HG02642 (cell line): Measurements from ENCODE around the gene KDM5C.

Experiments
- ATAC-seq: cut with Tn5 transposase; IDR thresholded peaks from one replicate; pipeline ENCODE4 v1.9.1; 2021; ENCODE audit warnings: mild to moderate bottlenecking; ENCODE audit not compliant: unreplicated experiment, poor library complexity

The KDM5C gene

DNA sequence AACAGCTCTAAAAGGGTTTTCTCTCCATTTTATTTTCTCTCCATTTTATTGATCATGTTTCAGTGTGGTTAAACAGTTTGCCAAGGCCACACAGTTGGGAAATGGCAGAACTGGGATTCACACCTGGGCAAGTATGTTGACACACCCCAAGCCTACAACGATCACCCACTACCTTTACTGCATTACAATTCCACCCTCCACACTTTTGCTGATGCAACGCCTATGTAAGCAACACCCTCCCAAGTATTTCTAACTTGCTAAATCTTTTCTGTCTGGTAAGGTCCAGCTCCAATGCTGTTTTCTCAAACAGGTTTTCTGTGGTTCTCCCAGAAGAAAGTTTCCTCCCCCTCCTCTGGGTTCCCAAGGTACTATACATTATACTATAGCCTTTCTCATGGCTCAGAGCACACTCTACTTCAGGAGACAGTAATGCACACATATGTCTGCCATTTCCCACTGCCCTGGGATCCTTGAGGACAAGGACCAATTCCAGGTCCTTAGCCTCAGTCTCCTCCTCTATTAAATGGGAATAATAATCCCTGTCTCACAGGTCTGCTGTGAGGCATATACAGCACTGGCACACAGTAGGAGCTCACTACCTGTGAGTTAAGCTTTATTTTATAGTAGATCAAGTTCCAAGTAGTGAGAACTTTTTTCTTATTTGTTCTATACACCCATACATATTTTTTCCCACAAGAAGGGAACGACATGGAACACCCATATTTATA, 28.4 kb upstream of the KDM5C start:
- ATAC-seq = no peak

DNA sequence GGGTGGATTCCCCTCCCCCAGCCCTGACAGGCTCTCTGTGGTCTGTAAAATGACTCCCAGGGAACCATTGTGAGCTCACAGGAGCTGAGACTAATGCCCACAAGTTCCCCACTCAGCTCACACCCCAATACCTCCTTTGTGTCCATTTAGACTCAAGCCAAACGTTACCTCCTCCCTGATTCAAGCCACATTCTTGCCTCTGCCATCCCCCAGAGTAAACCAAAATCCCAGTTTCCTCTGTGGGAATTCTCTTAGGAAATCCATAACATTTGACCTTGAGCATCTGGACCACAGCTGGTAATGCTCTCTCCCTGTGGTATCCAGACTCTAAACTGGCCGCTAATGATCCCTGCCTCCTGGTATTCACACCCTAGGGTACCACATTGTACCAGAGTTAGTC, 26.3 kb upstream of the KDM5C start:
- ATAC-seq = no peak

DNA sequence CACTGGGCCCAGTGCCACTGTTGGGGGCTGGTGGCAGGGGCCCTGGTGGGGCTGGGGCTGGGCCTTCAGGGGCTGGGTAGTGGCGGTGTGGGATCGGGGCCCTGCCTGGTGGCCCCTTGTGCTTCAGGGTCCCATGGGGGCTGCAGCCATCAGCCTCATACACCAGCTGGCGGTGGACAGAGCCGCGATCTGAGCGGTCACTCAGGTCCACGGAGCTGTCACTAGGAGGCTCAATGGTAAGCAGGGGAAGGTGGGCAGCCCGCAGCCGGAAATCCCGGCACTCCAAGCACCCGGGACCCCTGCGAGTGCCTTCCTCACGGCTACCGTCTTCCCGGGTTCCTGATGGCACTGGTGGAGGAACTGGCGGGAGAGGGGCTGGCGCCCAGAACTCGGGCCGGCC, 25.5 kb upstream of the KDM5C start:
- no peak for ATAC-seq

DNA sequence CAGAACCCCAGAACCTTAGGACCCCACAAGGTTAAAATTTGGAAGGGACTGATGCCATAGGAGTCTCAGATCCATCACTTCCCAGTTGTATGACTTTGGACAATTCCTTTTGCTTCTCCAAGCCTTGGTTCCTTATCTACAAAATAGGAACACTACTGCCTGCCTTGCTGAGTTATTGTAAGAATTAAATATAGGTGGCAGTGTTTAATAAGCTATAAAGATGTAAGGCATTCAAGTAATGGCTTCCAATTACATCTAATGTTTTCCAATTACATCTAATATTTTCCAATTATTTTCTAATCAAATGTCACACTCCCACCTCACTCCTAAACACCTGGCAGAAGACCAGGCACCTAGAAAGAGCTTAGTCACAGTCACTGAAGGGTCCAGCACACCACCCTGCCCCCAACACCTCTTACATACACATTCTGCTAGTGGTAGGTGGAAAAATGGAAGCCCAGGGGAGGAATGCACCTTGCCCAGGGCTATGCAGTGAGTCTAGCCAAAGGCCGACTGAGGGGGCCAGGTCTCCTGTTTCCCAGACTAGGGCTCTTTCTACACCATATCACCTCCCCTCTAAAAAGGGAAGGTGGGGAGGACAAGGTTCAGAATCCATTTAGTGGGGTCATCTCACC, 24.5 kb upstream of the KDM5C start:
- ATAC-seq = no peak

DNA sequence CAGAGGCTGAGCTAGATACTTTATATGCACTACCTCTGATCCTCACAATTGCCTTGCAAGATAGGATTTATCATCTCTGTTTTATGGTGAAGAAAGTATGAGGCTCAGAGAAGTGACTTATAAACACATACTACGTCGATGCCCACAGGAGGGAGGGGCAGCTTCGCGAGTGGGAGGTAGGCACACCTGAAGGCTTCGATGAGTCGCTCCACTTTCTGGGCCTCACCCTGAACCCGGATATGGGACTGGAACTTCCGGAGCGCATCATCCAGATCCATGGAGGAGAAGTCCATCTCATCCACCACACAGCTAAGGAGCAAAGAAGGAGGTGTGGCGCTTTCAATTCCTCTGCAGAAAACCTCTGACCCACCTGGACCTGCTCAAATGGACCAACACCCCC, 22.9 kb upstream of the KDM5C start:
- no peak for ATAC-seq

DNA sequence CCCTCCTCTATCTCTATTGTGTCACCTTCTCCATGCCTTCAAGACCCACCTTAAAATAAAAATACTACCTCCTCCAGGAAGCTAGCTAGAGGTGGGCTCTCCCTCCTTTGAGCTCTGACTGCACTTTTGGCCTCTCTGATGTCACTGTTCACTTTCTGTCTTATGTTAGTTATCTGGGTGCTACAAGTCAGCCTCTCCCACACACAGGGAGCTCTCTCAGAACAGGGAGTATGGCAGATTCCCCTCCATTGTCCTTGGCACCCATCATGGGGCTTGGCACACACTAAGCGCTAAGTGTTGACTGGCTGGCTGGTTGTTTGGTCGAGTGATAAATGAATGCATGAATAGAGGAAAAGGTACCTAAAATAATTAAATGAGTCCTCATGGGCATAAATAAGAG, 21.2 kb upstream of the KDM5C start:
- no peak for ATAC-seq

DNA sequence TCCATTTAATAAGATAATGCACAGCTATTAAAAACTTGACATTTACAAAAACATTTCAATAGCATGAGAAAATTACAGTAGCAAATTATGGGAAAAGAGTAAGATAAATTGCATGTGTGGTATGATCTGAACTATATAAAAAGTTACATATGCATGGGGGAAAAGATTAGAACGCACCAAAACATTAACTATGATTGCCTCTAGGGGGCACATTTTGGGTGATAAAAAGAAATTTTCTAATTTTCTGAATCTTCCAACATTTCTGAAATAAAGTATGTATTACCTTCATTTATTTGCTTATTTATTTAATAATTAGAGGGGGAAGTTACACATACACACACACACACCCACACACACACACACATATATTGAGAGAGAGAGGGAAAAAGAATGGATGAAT, 19.6 kb upstream of the KDM5C start:
- ATAC-seq = no peak

DNA sequence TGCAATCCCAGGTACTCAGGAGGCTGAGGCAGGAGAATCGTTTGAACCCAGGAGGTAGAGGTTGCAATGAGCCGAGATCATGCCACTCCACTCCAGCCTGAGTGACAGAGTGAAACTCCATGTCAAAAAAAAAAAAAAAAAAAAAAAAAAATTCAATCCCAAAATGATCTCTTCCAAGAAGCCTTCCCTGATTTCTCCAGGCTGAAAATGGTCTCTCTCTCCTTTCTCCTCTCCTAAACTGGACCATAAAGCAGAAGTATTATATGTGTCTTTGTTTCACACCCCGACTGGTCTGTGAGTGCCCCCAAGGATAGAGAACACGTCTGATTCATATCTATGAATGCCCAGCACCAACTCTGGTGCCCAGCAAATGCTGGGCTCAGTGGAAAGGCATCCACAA, 17.3 kb upstream of the KDM5C start:
- no peak for ATAC-seq

DNA sequence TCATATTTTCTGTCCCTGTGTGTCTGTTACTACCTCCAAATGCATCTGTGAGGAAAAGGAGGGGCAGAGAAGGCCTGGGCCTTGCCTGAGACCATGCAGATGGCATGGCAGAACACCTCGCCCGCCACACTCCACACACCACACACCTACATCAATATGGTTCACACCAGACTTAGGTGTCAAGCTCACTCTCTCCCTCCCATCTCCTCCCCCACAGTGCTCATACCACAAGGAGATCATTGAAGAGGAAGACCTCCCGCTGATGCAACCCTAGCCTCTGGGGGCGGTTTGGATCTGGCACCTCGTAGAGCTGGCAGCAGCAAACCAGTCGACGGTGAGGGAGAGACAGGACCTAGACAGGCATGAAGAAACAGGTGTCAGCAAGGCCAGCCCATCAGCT, 16.6 kb upstream of the KDM5C start:
- no peak for ATAC-seq

DNA sequence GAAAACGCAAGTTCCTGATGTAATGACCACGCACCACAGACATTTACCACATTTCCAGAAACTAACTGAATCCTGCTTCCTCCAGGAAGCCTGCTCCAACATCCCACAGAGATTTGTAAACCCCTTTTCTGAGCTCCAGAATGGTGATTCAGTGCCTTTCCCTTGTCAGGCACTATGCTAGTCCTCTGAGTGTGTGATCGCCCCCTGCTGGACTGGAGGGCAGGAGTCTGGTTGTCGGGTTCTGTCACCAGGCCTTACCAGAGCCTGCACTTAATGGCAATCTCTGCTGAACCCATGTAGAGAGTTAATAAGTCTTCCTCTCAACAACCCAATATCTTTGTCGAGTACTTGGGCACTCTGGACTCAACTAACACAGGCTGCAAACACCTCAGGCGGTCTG, 14.5 kb upstream of the KDM5C start:
- no peak for ATAC-seq

DNA sequence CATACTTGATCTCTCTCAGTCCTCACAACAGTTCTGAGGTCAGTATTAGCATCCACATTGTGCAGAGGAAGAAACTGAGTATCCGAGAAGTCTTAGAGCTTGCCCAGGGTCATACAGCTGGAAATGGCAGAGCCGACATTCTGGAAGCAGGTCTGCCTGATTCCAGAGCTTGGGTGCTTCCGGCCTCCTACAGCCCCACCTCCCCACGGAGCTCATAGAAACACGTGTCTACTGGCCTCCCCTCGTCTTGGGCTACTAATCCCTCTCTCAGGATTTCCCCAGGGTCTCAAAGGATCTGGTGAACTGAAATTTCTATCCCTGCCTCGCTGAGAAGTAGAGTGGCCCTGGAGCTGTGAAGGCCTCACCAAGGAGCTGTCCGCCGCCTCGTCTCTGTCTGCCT, 12.0 kb upstream of the KDM5C start:
- ATAC-seq = no peak

DNA sequence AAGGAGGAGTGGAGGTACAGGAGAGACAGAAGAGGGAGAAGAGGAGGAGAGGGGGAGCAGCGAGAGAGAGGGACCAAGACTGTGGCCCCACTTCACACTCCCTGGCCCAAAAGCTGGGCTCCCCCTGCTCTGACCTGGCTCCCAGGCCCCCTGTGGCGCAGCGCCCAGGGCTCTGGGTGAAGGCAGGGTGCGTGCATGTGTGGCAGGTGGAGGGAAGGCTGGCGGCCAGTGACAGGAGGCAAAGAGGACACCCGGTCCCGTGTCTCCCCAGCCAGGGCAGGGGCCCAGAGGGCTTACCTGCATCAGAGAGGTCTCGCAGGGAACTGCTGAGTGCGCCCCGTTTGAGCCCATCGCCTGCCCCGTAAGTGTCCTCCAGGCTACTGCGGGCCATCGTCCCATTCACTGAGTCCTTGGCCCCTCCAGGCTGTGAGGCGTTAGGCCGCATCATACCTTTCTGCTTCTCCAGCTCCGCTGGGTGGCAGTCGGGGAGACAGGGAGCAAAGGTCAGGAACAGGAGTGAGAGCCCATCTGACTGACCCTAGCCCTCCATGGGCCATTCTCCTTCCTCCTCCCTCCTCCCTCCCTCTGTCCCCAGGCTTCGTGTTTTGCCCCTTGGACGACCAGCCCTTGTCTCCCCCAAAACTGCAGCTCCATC, 11.1 kb upstream of the KDM5C start:
- no peak for ATAC-seq

DNA sequence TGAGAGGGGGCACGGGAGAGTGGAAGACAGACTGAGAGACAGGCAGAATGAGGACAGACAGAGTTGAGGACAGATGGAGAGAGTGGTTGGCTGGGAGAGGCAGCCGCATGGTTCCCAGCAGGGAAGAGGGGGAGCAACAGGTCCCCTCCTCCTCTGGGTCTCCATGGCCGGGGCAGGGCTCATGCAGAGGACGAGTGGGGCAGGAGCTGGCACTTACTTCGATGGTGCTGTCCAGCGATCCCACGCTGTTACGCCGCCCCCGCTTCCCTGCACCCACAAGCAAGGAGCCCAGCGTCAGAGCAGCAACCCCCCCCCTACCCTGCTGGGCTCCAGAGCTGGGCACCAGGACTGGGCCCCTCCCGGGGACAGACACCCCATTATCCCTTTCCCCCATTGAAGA, 10.6 kb upstream of the KDM5C start:
- ATAC-seq = no peak

DNA sequence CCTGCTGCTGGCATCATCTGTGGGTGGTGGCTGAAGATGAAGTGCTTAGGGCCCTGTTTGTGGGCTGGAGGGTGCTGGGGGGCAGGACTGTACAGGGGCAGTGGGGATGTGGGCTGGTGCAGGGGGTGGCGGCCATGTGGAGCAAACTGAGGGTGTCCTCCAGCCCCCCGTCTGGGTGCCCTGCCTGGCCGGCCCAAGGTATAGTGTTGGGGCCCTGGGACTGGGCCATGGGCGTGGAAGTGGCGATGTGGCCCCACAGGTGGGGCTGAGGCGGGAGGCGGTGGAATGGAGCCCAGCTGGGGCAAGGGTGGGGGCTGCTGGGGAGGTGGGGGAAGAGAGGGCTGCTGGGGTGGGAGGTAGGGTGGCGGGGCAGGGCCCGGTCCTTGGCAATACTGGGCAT, 9.5 kb upstream of the KDM5C start:
- ATAC-seq = no peak

DNA sequence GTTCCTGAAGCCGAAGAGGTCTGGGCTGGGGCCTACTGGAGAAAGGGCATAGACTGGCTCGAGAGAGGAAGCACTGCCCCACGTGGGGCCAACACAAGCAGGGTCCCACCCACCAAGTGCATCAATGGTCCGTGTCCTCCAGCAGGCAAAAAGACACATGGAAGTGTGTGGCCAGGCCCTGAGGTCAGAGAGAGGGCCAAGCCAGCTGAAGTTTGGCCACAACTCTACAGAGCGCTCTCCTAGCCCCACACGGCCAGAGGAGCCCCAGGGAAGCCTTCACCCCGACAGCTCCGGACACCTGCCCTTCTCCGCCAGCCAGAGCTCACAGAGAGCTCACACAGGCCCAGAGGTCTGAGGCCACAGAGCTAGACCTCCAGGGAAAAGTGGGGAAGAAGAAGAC, 8.5 kb upstream of the KDM5C start:
- ATAC-seq = no peak

DNA sequence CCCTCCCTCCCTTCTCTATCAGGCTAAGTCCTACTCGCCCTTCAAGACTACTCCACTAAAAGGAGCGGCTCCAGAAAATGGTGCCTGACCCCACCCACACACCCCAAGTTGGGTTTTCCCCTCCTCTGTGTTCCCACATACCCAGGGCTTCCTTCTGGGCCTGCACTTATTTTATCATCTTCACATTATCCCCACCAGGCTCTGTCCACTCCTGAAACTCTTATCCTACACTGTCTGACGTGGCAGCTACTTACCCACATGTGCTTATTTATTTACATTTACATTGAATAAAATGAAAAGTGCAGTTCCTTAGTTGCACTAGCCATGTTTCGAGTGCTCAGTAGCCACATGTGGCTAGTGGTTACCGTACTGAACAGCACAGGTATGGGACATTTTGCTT, 5.1 kb upstream of the KDM5C start:
- ATAC-seq = no peak

DNA sequence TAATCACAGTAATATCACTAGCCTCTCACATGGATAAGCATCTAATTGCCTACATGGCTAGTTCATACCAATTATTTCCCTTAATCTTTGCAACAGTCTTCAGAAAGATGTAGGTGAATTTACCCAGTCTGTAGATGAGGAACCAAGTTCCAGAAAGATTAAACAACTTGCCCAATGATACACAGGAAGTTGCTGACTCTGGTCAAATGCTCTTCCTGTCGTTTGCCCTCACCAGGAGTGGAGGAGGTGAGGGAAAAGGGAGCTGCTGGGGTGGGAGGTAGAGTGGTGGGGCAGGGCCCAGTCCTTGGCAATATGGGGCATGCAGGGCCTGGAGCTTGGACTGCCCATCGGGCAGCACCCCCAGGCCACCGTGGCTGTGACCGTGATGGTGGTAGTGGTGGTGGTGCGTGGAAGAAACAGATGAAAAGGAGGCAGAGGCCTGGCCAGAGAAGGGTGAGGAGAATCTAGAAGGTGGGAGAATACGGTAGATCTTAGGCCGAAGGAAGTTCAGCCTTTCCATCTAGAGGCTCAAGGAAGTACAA, 2.3 kb upstream of the KDM5C start:
- no peak for ATAC-seq

DNA sequence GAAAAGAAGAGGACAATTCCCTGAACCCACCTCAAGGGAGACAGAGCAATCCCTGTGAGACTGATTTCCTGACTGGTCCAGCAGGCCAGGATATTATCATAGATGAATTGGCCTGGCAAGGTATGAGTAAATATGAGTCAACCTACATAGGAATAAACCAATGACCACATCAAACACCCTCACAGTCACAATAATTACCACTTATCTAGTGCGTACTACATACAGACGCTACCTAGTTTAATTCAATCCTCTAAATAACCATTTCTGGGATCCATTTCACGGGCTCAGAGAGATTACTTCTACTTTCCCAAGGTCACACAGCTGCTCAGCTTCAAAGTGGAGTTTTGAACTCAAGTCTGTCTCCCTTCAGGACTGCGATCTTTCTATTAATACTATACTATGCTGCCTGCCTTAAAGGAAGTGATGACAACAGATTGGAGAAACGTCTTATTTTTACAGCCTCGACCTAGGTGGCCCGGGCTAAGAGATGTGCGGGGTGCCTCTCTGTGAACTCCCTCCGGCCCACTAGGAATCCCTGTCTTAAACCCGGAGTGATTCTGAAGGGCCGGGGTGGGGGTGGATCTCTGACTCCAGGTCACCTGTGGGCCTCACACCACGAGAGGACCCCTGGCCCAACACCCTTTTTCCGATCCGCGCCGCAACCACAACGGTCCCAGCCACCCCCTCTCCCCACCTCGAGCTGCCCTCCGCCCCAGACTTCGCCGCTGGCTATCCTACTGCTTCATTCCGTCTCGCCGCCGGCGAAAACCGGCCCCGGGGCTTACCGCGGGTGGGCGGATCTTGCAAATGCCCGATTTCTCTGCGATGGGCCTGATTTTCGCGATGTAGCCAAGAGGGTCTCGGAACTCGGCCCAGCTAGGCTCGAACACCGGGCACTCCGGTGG, 800 bp downstream of the KDM5C start:
- peak; percentile 5 for ATAC-seq

DNA sequence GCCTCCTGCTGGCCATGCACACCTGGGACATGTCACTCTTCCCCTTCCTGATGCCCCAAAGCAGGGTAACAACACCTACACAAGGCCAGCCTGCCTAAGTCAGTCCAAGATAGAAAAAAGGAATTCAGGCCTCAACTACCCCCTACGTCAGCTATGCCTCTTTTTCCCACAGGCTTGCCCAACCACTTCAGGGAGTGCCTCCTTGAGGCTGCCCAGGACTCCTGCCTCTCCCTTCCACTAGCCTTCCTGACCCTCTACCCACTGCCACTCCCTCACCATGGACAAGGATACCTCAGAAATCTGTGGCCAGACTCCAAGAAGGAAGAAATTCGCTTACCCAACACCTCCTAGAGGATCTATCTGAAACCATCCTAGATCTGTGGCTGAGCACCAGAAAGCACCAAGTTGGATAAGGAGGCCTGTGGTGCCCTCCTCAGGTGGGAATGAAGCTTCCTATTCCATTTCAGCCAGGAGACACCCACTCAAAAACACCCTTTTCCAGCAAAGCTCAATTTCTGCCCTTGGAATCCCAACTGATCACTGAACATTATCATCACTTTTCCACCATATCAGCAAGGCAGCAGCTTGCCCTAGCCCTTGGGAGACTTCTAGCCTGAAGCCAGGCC, 1.8 kb downstream of the KDM5C start:
- ATAC-seq = no peak

DNA sequence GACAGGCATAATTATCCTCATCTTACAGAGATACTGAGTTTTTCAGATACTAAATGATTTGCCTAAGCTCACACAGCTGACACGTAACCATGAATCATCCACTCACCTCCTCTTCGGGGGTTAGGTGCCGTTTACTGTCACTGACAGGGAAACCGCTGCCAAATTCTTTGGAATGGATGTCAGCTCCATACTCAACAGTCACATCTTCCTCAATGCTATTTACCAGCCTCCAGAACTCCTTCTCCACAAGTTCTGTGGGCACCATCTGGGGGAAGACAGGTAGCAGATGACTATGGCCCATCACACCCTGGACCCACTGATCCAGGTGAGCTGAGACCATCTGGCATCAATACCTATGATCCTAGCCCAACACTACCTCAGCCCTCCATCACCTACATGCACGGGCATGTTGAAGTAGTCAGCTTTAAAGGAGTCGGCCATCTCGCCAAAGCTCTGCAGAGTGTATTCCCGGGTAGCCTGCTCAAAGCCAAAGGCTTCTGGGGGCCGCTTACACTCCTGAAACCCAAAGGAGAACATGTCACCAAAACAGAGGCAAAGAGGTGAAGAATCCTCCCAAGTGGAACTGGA, 13.5 kb downstream of the KDM5C start:
- no peak for ATAC-seq
